OCI-LY3 (cell line): ENCODE data around the gene ADCY9.

Experiments
- H2AFZ ChIP-seq: fragments of 200-600, 300-600 bp; shearing (Covaris generic); 2 replicates; pipeline ENCODE4 v1.6.0; 2014; ENCODE audit warnings: antibody characterized with exemption, low read depth, low read length
- H3K27ac ChIP-seq: fragments of 200-600, 300-600 bp; sonication (generic); 2 replicates; pipeline ENCODE4 v1.5.1; 2014; ENCODE audit warnings: mild to moderate bottlenecking, low read length, moderate library complexity, mixed read lengths
- H3K27me3 ChIP-seq: fragments of 200-600, 300-600 bp; sonication (generic); 2 replicates; pipeline ENCODE4 v1.6.1; 2014; ENCODE audit warnings: low read depth, low read length, mixed read lengths
- H3K36me3 ChIP-seq: fragments of 200-600, 300-600 bp; sonication (generic); replicated peaks from 2 replicates; pipeline ENCODE3; 2014; ENCODE audit warnings: low read depth, low read length, mixed read lengths
- H3K4me1 ChIP-seq: fragments of 300-600, 200-600 bp; sonication (generic); 2 replicates; pipeline ENCODE4 v1.6.1; 2014; ENCODE audit warnings: low read length, mixed read lengths
- H3K4me2 ChIP-seq: fragments of 200-600, 300-600 bp; sonication (generic); 2 replicates; pipeline ENCODE4 v1.6.1; 2014; ENCODE audit warnings: low read length, mixed read lengths
- H3K4me3 ChIP-seq: fragments of 300-600, 200-600 bp; sonication (generic); 2 replicates; pipeline ENCODE4 v1.5.1; 2014; ENCODE audit warnings: antibody characterized with exemption, mild to moderate bottlenecking, low read length, moderate library complexity
- H3K79me2 ChIP-seq: fragments of 300-600, 200-600 bp; shearing (Covaris generic); 2 replicates; pipeline ENCODE4 v1.6.1; 2014; ENCODE audit warnings: mild to moderate bottlenecking, low read length, mixed read lengths
- H3K9ac ChIP-seq: fragments of 300-600, 200-600 bp; shearing (Covaris generic); 2 replicates; pipeline ENCODE4 v1.6.0; 2014; ENCODE audit warnings: mild to moderate bottlenecking, low read length, moderate library complexity
- H3K9me3 ChIP-seq: fragments of 200-600, 300-600 bp; shearing (Covaris generic); 2 replicates; pipeline ENCODE4 v1.6.1; 2014; ENCODE audit warnings: low read length, mixed read lengths; ENCODE audit not compliant: insufficient read depth
- H4K20me1 ChIP-seq: fragments of 200-600, 300-600 bp; sonication (generic); 2 replicates; pipeline ENCODE4 v1.6.1; 2016; ENCODE audit warnings: low read length, mixed read lengths; ENCODE audit not compliant: insufficient read depth
- EZH2phosphoT487 ChIP-seq: fragments of 200-600 bp; shearing (Covaris generic); IDR thresholded peaks from 2 replicates; pipeline ENCODE4 v1.6.1; 2018; ENCODE audit warnings: antibody characterized with exemption, mixed run types, low read depth
- TF ChIP-seq, protein P1 (sequence below): fragments of 200-600, 300-600 bp; sonication (generic); IDR thresholded peaks from 2 replicates; pipeline ENCODE4 v1.5.1; 2014; ENCODE audit warnings: antibody characterized with exemption, low read length, low read depth

Gene ADCY9

DNA sequence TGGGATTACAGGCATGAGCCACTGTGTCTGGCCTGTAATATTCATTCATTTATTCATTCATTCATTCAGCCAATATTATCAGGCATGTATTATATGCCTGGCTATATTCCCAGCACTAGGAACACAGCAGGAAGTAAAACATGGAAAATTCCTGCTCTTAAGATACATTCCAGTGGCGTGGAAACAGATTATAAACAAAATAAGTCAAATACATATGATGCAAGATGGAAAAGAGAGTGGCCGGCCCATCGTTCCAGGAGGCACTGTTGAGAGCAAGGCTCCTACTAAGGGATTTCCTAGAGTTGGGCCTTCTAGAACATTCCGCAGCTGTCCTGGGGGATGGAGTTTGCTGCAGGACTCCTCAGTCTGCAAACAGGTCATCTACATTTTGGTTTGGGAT, 17.7 kb downstream of the ADCY9 start:
- Histone ChIP-seq H2AFZ (no peak overlapping the region), H3K27me3 (peaks cover 8% of the 10 kb centered on the region; the same call in 1 of the 2 replicates), H3K4me2 (no peak overlapping the region), H3K9ac (no peak overlapping the region), H3K9me3 (no peaks in the 10 kb centered on the region), H4K20me1 (no peaks in the 10 kb centered on the region), H3K27ac (no peak overlapping the region), H3K79me2 (no peaks in the 10 kb centered on the region), H3K36me3 (no peaks in the 10 kb centered on the region), H3K4me1 (no peaks in the 10 kb centered on the region), H3K4me3 (no peak overlapping the region)
- TF ChIP-seq EZH2phosphoT487 = no peak
- TF ChIP-seq, protein P1, sequence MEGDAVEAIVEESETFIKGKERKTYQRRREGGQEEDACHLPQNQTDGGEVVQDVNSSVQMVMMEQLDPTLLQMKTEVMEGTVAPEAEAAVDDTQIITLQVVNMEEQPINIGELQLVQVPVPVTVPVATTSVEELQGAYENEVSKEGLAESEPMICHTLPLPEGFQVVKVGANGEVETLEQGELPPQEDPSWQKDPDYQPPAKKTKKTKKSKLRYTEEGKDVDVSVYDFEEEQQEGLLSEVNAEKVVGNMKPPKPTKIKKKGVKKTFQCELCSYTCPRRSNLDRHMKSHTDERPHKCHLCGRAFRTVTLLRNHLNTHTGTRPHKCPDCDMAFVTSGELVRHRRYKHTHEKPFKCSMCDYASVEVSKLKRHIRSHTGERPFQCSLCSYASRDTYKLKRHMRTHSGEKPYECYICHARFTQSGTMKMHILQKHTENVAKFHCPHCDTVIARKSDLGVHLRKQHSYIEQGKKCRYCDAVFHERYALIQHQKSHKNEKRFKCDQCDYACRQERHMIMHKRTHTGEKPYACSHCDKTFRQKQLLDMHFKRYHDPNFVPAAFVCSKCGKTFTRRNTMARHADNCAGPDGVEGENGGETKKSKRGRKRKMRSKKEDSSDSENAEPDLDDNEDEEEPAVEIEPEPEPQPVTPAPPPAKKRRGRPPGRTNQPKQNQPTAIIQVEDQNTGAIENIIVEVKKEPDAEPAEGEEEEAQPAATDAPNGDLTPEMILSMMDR = no peak

DNA sequence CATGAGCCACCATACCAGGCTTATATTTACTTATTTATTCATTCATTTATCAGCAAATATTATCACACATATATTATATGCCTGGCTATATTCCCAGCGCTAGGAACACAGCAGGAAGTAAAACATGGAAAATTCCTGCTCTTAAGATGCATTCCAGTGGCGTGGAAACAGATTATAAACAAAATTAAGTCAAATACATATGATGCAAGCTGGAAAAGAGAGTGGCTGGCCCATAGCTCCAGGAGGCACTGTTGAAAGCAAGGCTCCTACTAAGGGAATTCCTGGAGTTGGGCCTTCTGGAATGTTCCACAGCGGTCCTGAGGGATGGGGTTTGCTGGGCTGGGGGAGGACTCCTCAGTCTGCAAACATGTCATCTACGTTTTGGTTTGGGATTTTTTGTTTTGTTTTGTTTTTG, 18.4 kb downstream of the ADCY9 start:
- H3K27ac ChIP-seq = no peak overlapping the region
- H3K4me2 ChIP-seq = no peak overlapping the region

DNA sequence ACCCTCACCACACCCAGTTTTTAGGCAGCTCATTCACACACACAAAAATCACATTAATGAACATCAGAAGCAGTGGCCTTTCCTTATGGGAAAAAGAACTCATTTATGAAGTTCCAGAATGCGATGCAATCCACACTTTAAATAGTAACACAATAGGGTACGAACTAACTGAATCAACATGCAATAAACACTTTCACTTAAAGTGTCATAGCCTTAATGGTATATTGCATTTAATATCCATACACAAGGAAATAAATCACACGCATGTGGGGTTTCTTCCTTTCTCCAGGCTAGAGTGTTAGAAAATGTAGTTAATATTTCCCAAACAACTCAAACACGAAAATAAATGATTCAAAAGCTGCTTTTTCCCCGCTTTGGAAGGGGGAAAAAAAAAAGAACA, 19.7 kb downstream of the ADCY9 start:
- H3K4me1 ChIP-seq = no peaks in the 10 kb centered on the region
- no peak overlapping the region for H3K27ac ChIP-seq
- H3K36me3 ChIP-seq = no peaks in the 10 kb centered on the region
- H2AFZ ChIP-seq = 0 out of 2 replicates have a peak overlapping the region, but pooled peaks have one; percentile 77
- no peaks in the 10 kb centered on the region for H3K79me2 ChIP-seq
- no peak overlapping the region for H3K9ac ChIP-seq
- no peaks in the 10 kb centered on the region for H4K20me1 ChIP-seq
- H3K9me3 ChIP-seq = no peaks in the 10 kb centered on the region
- H3K4me2 ChIP-seq = no peak overlapping the region
- no peak overlapping the region for H3K4me3 ChIP-seq
- TF ChIP-seq EZH2phosphoT487 = no peak
- peaks cover 15% of the 10 kb centered on the region; the same call in 1 of the 2 replicates for H3K27me3 ChIP-seq

More for the DNA sequence above, 18.4 kb downstream of the ADCY9 start:
- no peaks in the 10 kb centered on the region for H3K4me1 ChIP-seq
- no peak overlapping the region for H3K4me3 ChIP-seq
- H2AFZ ChIP-seq = no peak overlapping the region
- H3K79me2 ChIP-seq = no peaks in the 10 kb centered on the region
- no peak for TF ChIP-seq EZH2phosphoT487
- TF ChIP-seq, protein P1 = no peak
- H3K36me3 ChIP-seq = no peaks in the 10 kb centered on the region
- no peaks in the 10 kb centered on the region for H4K20me1 ChIP-seq
- no peaks in the 10 kb centered on the region for H3K9me3 ChIP-seq
- peaks cover 12% of the 10 kb centered on the region; the same call in 1 of the 2 replicates for H3K27me3 ChIP-seq
- no peak overlapping the region for H3K9ac ChIP-seq

DNA sequence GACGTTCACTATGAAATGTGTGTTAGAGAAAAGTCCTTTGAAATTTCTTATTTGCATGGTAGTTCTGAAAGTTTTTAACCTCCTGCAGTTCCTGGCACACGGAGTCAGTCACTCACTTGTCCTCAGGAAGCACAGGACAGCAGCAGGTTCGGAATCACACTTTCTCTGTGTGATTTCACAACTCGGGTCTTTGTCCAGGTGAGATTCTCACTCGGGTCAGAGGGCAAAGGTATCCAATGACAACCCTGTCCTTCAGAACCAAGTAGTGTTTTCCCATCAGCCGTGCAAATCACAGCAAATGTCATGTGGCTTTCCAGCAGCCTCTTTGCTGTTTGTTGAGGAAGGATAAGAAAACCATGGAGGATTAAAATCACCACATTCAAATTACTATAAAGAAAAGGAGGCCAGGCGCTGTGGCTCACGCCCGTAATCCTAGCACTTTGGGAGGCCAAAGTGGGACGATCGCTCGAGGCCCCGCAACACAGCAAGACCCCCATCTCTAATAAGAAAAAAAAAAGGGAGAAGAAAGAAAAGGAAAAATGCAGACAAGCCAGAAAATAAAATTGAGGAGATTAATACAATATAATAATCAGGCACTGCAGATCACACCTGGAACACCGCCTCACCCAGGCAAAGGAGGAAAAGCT, 22.0 kb downstream of the ADCY9 start:
- Histone ChIP-seq H4K20me1 (no peaks in the 10 kb centered on the region), H3K9me3 (no peaks in the 10 kb centered on the region), H3K36me3 (no peaks in the 10 kb centered on the region), H3K79me2 (no peaks in the 10 kb centered on the region), H2AFZ (no peak overlapping the region), H3K4me3 (no peak overlapping the region), H3K4me2 (no peak overlapping the region), H3K4me1 (no peaks in the 10 kb centered on the region), H3K27ac (no peak overlapping the region), H3K27me3 (peaks cover 18% of the 10 kb centered on the region), H3K9ac (no peak overlapping the region)
- TF ChIP-seq, protein P1 = no peak
- no peak for TF ChIP-seq EZH2phosphoT487
